RPMI7951 (cell line): Measurements from ENCODE around the gene KCNJ18. TPM values are rescaled to one million over a fixed set of nuclear protein-coding genes. Genes with fewer than 3 reads are reported as not detected.
"Not testable (repeated sequence)": the region's sequence is repeated elsewhere in the genome, so short reads cannot be mapped to it uniquely, and the experiment has no call there.

Experiments
- DNase-seq: peaks from one replicate; pipeline ENCODE4 v3.0.0-alpha.2; 2012; ENCODE audit warnings: low read depth
- total RNA-seq: library from RNA; depleted of rRNA; stranded (reverse); fragments of >200 nt; shearing (Covaris generic); gene quantifications from 2 replicates; pipeline ENCODE4 v1.2.3, GENCODE V29; 2014

KCNJ18 gene
- total RNA-seq, 1 experiment from 2014 or later: not detected

GRCh38 chr17:21671437-21671836 is 20.9 kb upstream of the KCNJ18 start:
- DNase-seq: not testable (repeated sequence)

- DNase-seq: not testable (repeated sequence)
Measured at GRCh38 chr17:21671871-21672270, 20.5 kb upstream of the KCNJ18 start.

GRCh38 chr17:21673451-21674241 is 18.7 kb upstream of the KCNJ18 start:
- not testable (repeated sequence) for DNase-seq

GRCh38 chr17:21674242-21674731 is 18.0 kb upstream of the KCNJ18 start:
- no peak for DNase-seq

GRCh38 chr17:21674891-21675738 is 17.2 kb upstream of the KCNJ18 start:
- DNase-seq: not testable (repeated sequence)

GRCh38 chr17:21675739-21676130 is 16.6 kb upstream of the KCNJ18 start:
- DNase-seq: not testable (repeated sequence)

GRCh38 chr17:21676281-21677111 is 15.8 kb upstream of the KCNJ18 start:
- DNase-seq: peak; percentile 10

GRCh38 chr17:21677126-21677910 is 15.0 kb upstream of the KCNJ18 start:
- DNase-seq: no peak

- no peak for DNase-seq
Measured at GRCh38 chr17:21677911-21678310, 14.4 kb upstream of the KCNJ18 start.

GRCh38 chr17:21678393-21679081 is 13.8 kb upstream of the KCNJ18 start:
- no peak for DNase-seq

GRCh38 chr17:21679256-21680146 is 12.8 kb upstream of the KCNJ18 start:
- peak; percentile 12 for DNase-seq

GRCh38 chr17:21680366-21680765 is 12.0 kb upstream of the KCNJ18 start:
- no peak for DNase-seq

- not testable (repeated sequence) for DNase-seq
Measured at GRCh38 chr17:21680850-21681351, 11.4 kb upstream of the KCNJ18 start.

- DNase-seq: not testable (repeated sequence)
Measured at GRCh38 chr17:21681576-21681975, 10.7 kb upstream of the KCNJ18 start.

- not testable (repeated sequence) for DNase-seq
Measured at GRCh38 chr17:21682130-21682529, 10.2 kb upstream of the KCNJ18 start.

- not testable (repeated sequence) for DNase-seq
Measured at GRCh38 chr17:21683142-21683712, 9.1 kb upstream of the KCNJ18 start.

- DNase-seq: not testable (repeated sequence)
Measured at GRCh38 chr17:21683897-21684296, 8.4 kb upstream of the KCNJ18 start.

- not testable (repeated sequence) for DNase-seq
Measured at GRCh38 chr17:21684384-21684783, 7.9 kb upstream of the KCNJ18 start.
